HCT116 (cell line): ENCODE measurements around the gene GRIP2. TPM values are rescaled to one million over a fixed set of nuclear protein-coding genes. Genes with fewer than 3 reads are reported as not detected.

ENCODE experiments used
- ATAC-seq: fragments of 200-7000 bp; cut with Tn5 transposase; 2 replicates; pipeline ENCODE4 v1.9.1; 2020; ENCODE audit warnings: mild to moderate bottlenecking, moderate library complexity
- BruUV-seq: library from RNA; stranded (reverse); fragments of 400-500 nt; replicated peaks from 2 replicates; lab custom pipeline; 2021; lab: Mats Ljungman, UMichigan
- CTCF ChIA-PET: fragments of 300-600 bp; sonication (Branson Sonifier 250); formaldehyde crosslinking; loops from one replicate; lab custom pipeline; 2021; ENCODE audit warnings: antibody characterized with exemption; lab: Charles Lee
- POLR2A ChIA-PET: fragments of 300-600, 350-600 bp; sonication (Branson Sonifier 250); formaldehyde crosslinking; loops from one replicate; lab custom pipeline; 2021; ENCODE audit warnings: antibody characterized with exemption; lab: Charles Lee
- RAD21 ChIA-PET, 2 experiments: fragments of 300-600 bp; sonication (Branson Sonifier 250); formaldehyde crosslinking; loops; one replicate each; lab custom pipeline; 2023; ENCODE audit warnings: low total read pairs in 2 of 2; ENCODE audit not compliant: uncharacterized antibody in 2 of 2, unreplicated experiment in 2 of 2, low non-redundant PET in 1 of 2; lab: Charles Lee
- DNase-seq: peaks from one replicate; pipeline ENCODE4 v3.0.0-alpha.2; 2010; ENCODE audit warnings: low read depth, low spot score
- H2AFZ ChIP-seq: fragments of 200-600 bp; shearing (Covaris generic), sonication (generic); 2 replicates; pipeline ENCODE4 v1.6.1; 2017; ENCODE audit warnings: low read depth, mixed run types, mixed read lengths, antibody characterized with exemption, low read length; ENCODE audit not compliant: poor library complexity, severe bottlenecking
- H3K27ac ChIP-seq: 2 replicates; pipeline ENCODE4 v1.5.1; 2012; ENCODE audit warnings: low read depth, low read length
- H3K27me3 ChIP-seq: fragments of 200-600 bp; sonication (generic); 2 replicates; pipeline ENCODE4 v1.6.1; 2016; ENCODE audit warnings: mixed run types, low read length, mixed read lengths; ENCODE audit not compliant: insufficient read depth
- H3K36me3 ChIP-seq, 2 experiments: fragments of 200-500 bp in 1 of 2; fragments of 200-600 bp in 1 of 2; sonication (Bioruptor generic) in 1 of 2; sonication (generic) in 1 of 2; 2 replicates each; pipeline versions ENCODE4 v1.5.1 to v1.6.1; 2014 to 2016; ENCODE audit warnings: low read length in 2 of 2, inconsistent platforms in 1 of 2, mixed read lengths in 1 of 2, mixed run types in 1 of 2; ENCODE audit not compliant: insufficient read depth in 2 of 2, control insufficient read depth in 1 of 2
- H3K4me1 ChIP-seq, 2 experiments: fragments of 200-600 bp in 1 of 2; sonication (generic) in 1 of 2; 2 replicates each; pipeline versions ENCODE4 v1.5.1 to v1.6.1; 2012 to 2017; ENCODE audit warnings: low read length in 2 of 2, inconsistent platforms in 1 of 2, mild to moderate bottlenecking in 1 of 2, mixed read lengths in 1 of 2, mixed run types in 1 of 2, moderate library complexity in 1 of 2; ENCODE audit not compliant: insufficient read depth in 2 of 2, control insufficient read depth in 1 of 2
- H3K4me2 ChIP-seq: fragments of 200-600 bp; sonication (generic); 2 replicates; pipeline ENCODE4 v1.6.1; 2017; ENCODE audit warnings: mixed run types, low read length, mixed read lengths
- H3K4me3 ChIP-seq, 2 experiments: fragments of 200-600 bp in 1 of 2; sonication (generic) in 1 of 2; replicated peaks in 1 of 2; 2 replicates each; pipeline ENCODE4 v1.5.1; 2011 to 2016; ENCODE audit warnings: low read length in 2 of 2, control low read depth in 1 of 2, low read depth in 1 of 2, mild to moderate bottlenecking in 1 of 2, mixed read lengths in 1 of 2, mixed run types in 1 of 2
- H3K79me2 ChIP-seq: fragments of 200-600 bp; sonication (generic); 2 replicates; pipeline ENCODE4 v1.6.1; 2017; ENCODE audit warnings: mild to moderate bottlenecking, mixed run types, low read length, moderate library complexity, mixed read lengths; ENCODE audit not compliant: insufficient read depth
- H3K9ac ChIP-seq: fragments of 200-600 bp; sonication (generic); 2 replicates; pipeline ENCODE4 v1.6.1; 2016; ENCODE audit warnings: low read length, mixed read lengths
- H3K9me2 ChIP-seq: fragments of 200-600 bp; sonication (generic), shearing (Covaris generic); 2 replicates; pipeline ENCODE4 v1.6.1; 2017; ENCODE audit warnings: mixed run types, mild to moderate bottlenecking, moderate library complexity; ENCODE audit not compliant: insufficient read depth
- H3K9me3 ChIP-seq, 2 experiments: fragments of 200-500 bp in 1 of 2; fragments of 200-600 bp in 1 of 2; sonication (Bioruptor generic) in 1 of 2; sonication (generic) in 1 of 2; 2 replicates each; pipeline ENCODE4 v1.6.1; 2014 to 2017; ENCODE audit warnings: low read length in 2 of 2, mixed read lengths in 2 of 2, inconsistent platforms in 1 of 2, low read depth in 1 of 2, mild to moderate bottlenecking in 1 of 2, mixed run types in 1 of 2, moderate library complexity in 1 of 2; ENCODE audit not compliant: control insufficient read depth in 1 of 2, insufficient read depth in 1 of 2
- H4K20me1 ChIP-seq: fragments of 200-600 bp; sonication (generic), shearing (Covaris generic); 2 replicates; pipeline ENCODE4 v1.6.1; 2017; ENCODE audit warnings: mixed run types, mild to moderate bottlenecking, moderate library complexity; ENCODE audit not compliant: insufficient read depth
- ATF3 ChIP-seq: IDR thresholded peaks from 2 replicates; pipeline ENCODE4 v1.6.1; 2012
- CEBPB ChIP-seq: IDR thresholded peaks from 2 replicates; pipeline ENCODE4 v1.6.1; 2012; ENCODE audit warnings: low read depth
- ELF1 ChIP-seq: IDR thresholded peaks from 2 replicates; pipeline ENCODE4 v1.6.1; 2012; ENCODE audit warnings: low read depth, borderline replicate concordance
- JUND ChIP-seq: IDR thresholded peaks from 2 replicates; pipeline ENCODE4 v1.6.1; 2012
- POLR2AphosphoS5 ChIP-seq: IDR thresholded peaks from 2 replicates; pipeline ENCODE4 v1.6.1; 2011; ENCODE audit warnings: mild to moderate bottlenecking, low read depth, low read length, moderate library complexity
- RAD21 ChIP-seq: IDR thresholded peaks from 2 replicates; pipeline ENCODE4 v1.6.1; 2012; ENCODE audit warnings: low read depth, mild to moderate bottlenecking
- REST ChIP-seq: IDR thresholded peaks from 2 replicates; pipeline ENCODE4 v1.6.1; 2012; ENCODE audit warnings: low read depth
- SIN3A ChIP-seq: IDR thresholded peaks from 2 replicates; pipeline ENCODE4 v1.6.1; 2012; ENCODE audit warnings: low read depth
- SRF ChIP-seq: IDR thresholded peaks from 2 replicates; pipeline ENCODE4 v1.6.1; 2012; ENCODE audit warnings: low read depth
- ZBTB33 ChIP-seq: IDR thresholded peaks from 2 replicates; pipeline ENCODE4 v1.6.1; 2011; ENCODE audit warnings: mild to moderate bottlenecking, low read length, moderate library complexity; ENCODE audit not compliant: insufficient replicate concordance; ENCODE audit errors: extremely low read depth
- ZNF274 ChIP-seq: fragments of 200-500 bp; sonication (Bioruptor generic); IDR thresholded peaks from 2 replicates; pipeline ENCODE4 v1.6.1; 2014; ENCODE audit warnings: mild to moderate bottlenecking, low read depth, low read length, inconsistent platforms
- intact Hi-C: fragments of 100-400 bp; cut with micrococcal nuclease; formaldehyde crosslinking; loops from 2 replicates; pipeline ENCODE4 v1.10.0; 2022
- total RNA-seq: library from RNA; stranded (reverse); gene quantifications from one replicate; pipeline ENCODE4 v1.2.1, GENCODE V29; 2021; ENCODE audit not compliant: unreplicated experiment

Gene GRIP2
- total RNA-seq, 1 experiment from 2014 or later: 0.34 TPM

GRCh38 chr3:14517601-14518431 lies 22.3 kb downstream of the GRIP2 start:
- Histone ChIP-seq H4K20me1 (no peaks in the 10 kb centered on the region), H3K27ac (no peak overlapping the region), H3K4me3 (no peak overlapping the region), H3K9me2 (no peaks in the 10 kb centered on the region), H3K9ac (no peak overlapping the region), H2AFZ (no peak overlapping the region), H3K27me3 (no peaks in the 10 kb centered on the region), H3K36me3 (no peaks in the 10 kb centered on the region), H3K9me3 (no peaks in the 10 kb centered on the region), H3K4me1 (no peaks in the 10 kb centered on the region), H3K79me2 (no peaks in the 10 kb centered on the region), H3K4me2 (no peak overlapping the region)
- TF ChIP-seq POLR2AphosphoS5: no peak
- no peak for TF ChIP-seq CEBPB
- TF ChIP-seq ZBTB33: no peak
- TF ChIP-seq RAD21: no peak
- no peak for TF ChIP-seq ZNF274
- TF ChIP-seq ATF3: no peak
- TF ChIP-seq ELF1: no peak
- no peak for TF ChIP-seq SIN3A
- no peak for TF ChIP-seq JUND
- TF ChIP-seq REST: no peak
- TF ChIP-seq SRF: no peak
- CTCF ChIA-PET: interaction anchor here (1.4 kb wide), 1 partner anchor 32 kb away, joined by 4 read pairs; no protein-coding TSS in a partner anchor
- peak; percentile 26; the same call in 1 of the 2 replicates for ATAC-seq
- RAD21 ChIA-PET: no interaction called here
- DNase-seq: no peak
- intact Hi-C loops: no loop called here
- BruUV-seq: no TSS peak
- POLR2A ChIA-PET: no interaction called here
